PC-3 (cell line): ENCODE data around the gene RGS14. TPM values are rescaled to one million over a fixed set of nuclear protein-coding genes. Genes with fewer than 3 reads are reported as not detected.
"Not testable (repeated sequence)": the region's sequence is repeated elsewhere in the genome, so short reads cannot be mapped to it uniquely, and the experiment has no call there.

ENCODE experiments used
- ATAC-seq: fragments of 200-7000 bp; cut with Tn5 transposase; 2 replicates; pipeline ENCODE4 v1.9.1; 2020; ENCODE audit warnings: mild to moderate bottlenecking, moderate library complexity
- BruUV-seq: library from RNA; stranded (reverse); fragments of 400-500 nt; replicated peaks from 2 replicates; lab custom pipeline; 2021; lab: Mats Ljungman, UMichigan
- CTCF ChIA-PET: fragments of 300-600 bp; sonication (Branson Sonifier 250); formaldehyde crosslinking; loops from one replicate; lab custom pipeline; 2022; ENCODE audit warnings: antibody characterized with exemption; lab: Charles Lee
- POLR2A ChIA-PET: fragments of 300-600 bp; sonication (Branson Sonifier 250); formaldehyde crosslinking; loops from one replicate; lab custom pipeline; 2022; ENCODE audit warnings: antibody characterized with exemption; ENCODE audit not compliant: unreplicated experiment; lab: Charles Lee
- DNase-seq: peaks from one replicate; pipeline ENCODE4 v3.0.0-alpha.2; 2015
- H2AFZ ChIP-seq: fragments of 300-600 bp; sonication (generic); 2 replicates; pipeline ENCODE4 v1.6.0; 2016; ENCODE audit warnings: antibody characterized with exemption, low read length
- H3F3A ChIP-seq: fragments of 300-600 bp; sonication (generic); one replicate; pipeline ENCODE4 v1.6.0; 2017; ENCODE audit warnings: antibody characterized with exemption, low read length, control low read depth, mild to moderate bottlenecking; ENCODE audit not compliant: unreplicated experiment
- H3K27ac ChIP-seq: fragments of 300-600 bp; sonication (generic); 2 replicates; pipeline ENCODE4 v1.5.1; 2016; ENCODE audit warnings: mild to moderate bottlenecking, low read length
- H3K27me3 ChIP-seq: fragments of 300-600 bp; sonication (generic); 2 replicates; pipeline ENCODE4 v1.6.1; 2016; ENCODE audit warnings: low read length, mixed read lengths
- H3K36me3 ChIP-seq: fragments of 300-600 bp; sonication (generic); 2 replicates; pipeline ENCODE4 v1.6.1; 2016; ENCODE audit warnings: low read depth, mixed run types, low read length, mixed read lengths
- H3K4me1 ChIP-seq: fragments of 300-600 bp; sonication (generic); 2 replicates; pipeline ENCODE4 v1.5.1; 2016; ENCODE audit warnings: low read length; ENCODE audit not compliant: insufficient read depth
- H3K4me2 ChIP-seq: fragments of 300-600 bp; sonication (generic); 2 replicates; pipeline ENCODE4 v1.6.0; 2016; ENCODE audit warnings: low read length
- H3K4me3 ChIP-seq: fragments of 300-600 bp; sonication (generic); 2 replicates; pipeline ENCODE4 v1.5.1; 2016; ENCODE audit warnings: mild to moderate bottlenecking, low read length, mixed read lengths
- H3K79me2 ChIP-seq: fragments of 300-600 bp; sonication (generic); 2 replicates; pipeline ENCODE4 v1.6.1; 2017; ENCODE audit warnings: low read length, mixed read lengths
- H3K9ac ChIP-seq: fragments of 300-600 bp; sonication (generic); 2 replicates; pipeline ENCODE4 v1.6.0; 2016; ENCODE audit warnings: mild to moderate bottlenecking, low read length
- H3K9me2 ChIP-seq: fragments of 300-600 bp; sonication (generic); replicated peaks from 2 replicates; pipeline ENCODE4 v1.6.1; 2016; ENCODE audit warnings: mixed run types, low read length, mixed read lengths
- H3K9me3 ChIP-seq: fragments of 300-600 bp; sonication (generic); 2 replicates; pipeline ENCODE4 v1.6.1; 2016; ENCODE audit warnings: low read length, mixed read lengths
- H4K20me1 ChIP-seq: fragments of 300-600 bp; sonication (generic); 2 replicates; pipeline ENCODE4 v1.6.1; 2016; ENCODE audit warnings: low read length, mixed read lengths
- CTCF ChIP-seq: fragments of 300-600 bp; sonication (generic); conservative IDR thresholded peaks from 2 replicates; pipeline ENCODE4 v1.5.1; 2017; ENCODE audit warnings: antibody characterized with exemption, low read depth, mild to moderate bottlenecking, low read length
- EZH2 ChIP-seq: fragments of 300-600 bp; sonication (generic); IDR thresholded peaks from one replicate; pipeline ENCODE4 v1.6.1; 2017; ENCODE audit warnings: antibody characterized with exemption, mild to moderate bottlenecking, low read length; ENCODE audit not compliant: unreplicated experiment
- EZH2phosphoT487 ChIP-seq: fragments of 300-600 bp; sonication (generic); IDR thresholded peaks from 2 replicates; pipeline ENCODE4 v1.6.1; 2018; ENCODE audit warnings: mild to moderate bottlenecking, antibody characterized with exemption, low read length, borderline replicate concordance
- intact Hi-C: fragments of 100-400 bp; cut with micrococcal nuclease; formaldehyde crosslinking; loops from 2 replicates; pipeline ENCODE4 v1.9.0; 2023
- total RNA-seq: library from RNA; depleted of rRNA; stranded (reverse); fragments of >200 nt; gene quantifications from 2 replicates; pipeline ENCODE4 v1.2.3, GENCODE V29; 2014

Gene RGS14
- total RNA-seq, 1 experiment from 2014 or later = 32.3 TPM

GRCh38 chr5:177372910-177373309 is 15.2 kb downstream of the RGS14 start:
- H3K9me3 ChIP-seq = no peaks in the 10 kb centered on the region
- no peaks in the 10 kb centered on the region for H3K27me3 ChIP-seq
- no peaks in the 10 kb centered on the region for H4K20me1 ChIP-seq
- H3K4me1 ChIP-seq = peaks cover 6% of the 10 kb centered on the region
- DNase-seq (no peak), ATAC-seq (no peak)
- no TSS peak for BruUV-seq
- no peak overlapping the region for H3K27ac ChIP-seq
- no peak overlapping the region for H3K4me3 ChIP-seq
- no peak for TF ChIP-seq CTCF
- TF ChIP-seq EZH2phosphoT487 = no peak
- H3F3A ChIP-seq = no peaks in the 10 kb centered on the region
- intact Hi-C loops = no loop called here
- H3K9ac ChIP-seq = no peak overlapping the region
- no peaks in the 10 kb centered on the region for H3K79me2 ChIP-seq
- H3K9me2 ChIP-seq = no peaks in the 10 kb centered on the region
- H3K4me2 ChIP-seq = no peak overlapping the region
- ChIA-PET POLR2A (no interaction called here), CTCF (interaction anchor here (0.6 to 3.2 kb wide), 3 partner anchors 17 to 99 kb away, joined by 3 to 35 read pairs (median 3); no protein-coding TSS in a partner anchor)
- no peaks in the 10 kb centered on the region for H3K36me3 ChIP-seq
- H2AFZ ChIP-seq = no peak overlapping the region

- Histone ChIP-seq H3K27me3 (no peaks in the 10 kb centered on the region), H3K9me2 (no peaks in the 10 kb centered on the region), H3K9ac (no peak overlapping the region), H3K4me3 (no peak overlapping the region), H3K4me1 (peaks cover 6% of the 10 kb centered on the region), H3K79me2 (no peaks in the 10 kb centered on the region), H4K20me1 (no peaks in the 10 kb centered on the region), H3K4me2 (no peak overlapping the region), H2AFZ (no peak overlapping the region), H3F3A (no peaks in the 10 kb centered on the region), H3K36me3 (no peaks in the 10 kb centered on the region), H3K27ac (no peak overlapping the region), H3K9me3 (no peaks in the 10 kb centered on the region)
- no peak for TF ChIP-seq CTCF
- no peak for TF ChIP-seq EZH2
- TF ChIP-seq EZH2phosphoT487 = no peak
- DNase-seq (no peak), ATAC-seq (no peak)
- CTCF ChIA-PET = no interaction called here
- no TSS peak for BruUV-seq
- intact Hi-C loops = no loop called here
- POLR2A ChIA-PET = no interaction called here
These were observed 16.1 kb downstream of the RGS14 start for GRCh38 chr5:177373806-177374205.

- no peak overlapping the region for H3K4me2 ChIP-seq
- H3K9ac ChIP-seq = no peak overlapping the region
- no peaks in the 10 kb centered on the region for H3F3A ChIP-seq
- BruUV-seq = no TSS peak
- no peaks in the 10 kb centered on the region for H3K9me2 ChIP-seq
- no peaks in the 10 kb centered on the region for H3K79me2 ChIP-seq
- no peak overlapping the region for H2AFZ ChIP-seq
- CTCF ChIA-PET = no interaction called here
- H3K36me3 ChIP-seq = no peaks in the 10 kb centered on the region
- H3K4me3 ChIP-seq = no peak overlapping the region
- no peak overlapping the region for H3K27ac ChIP-seq
- POLR2A ChIA-PET = no interaction called here
- DNase-seq (no peak), ATAC-seq (no peak)
- TF ChIP-seq EZH2 (no peak), CTCF (no peak), EZH2phosphoT487 (no peak)
- intact Hi-C loops = no loop called here
- H3K27me3 ChIP-seq = no peaks in the 10 kb centered on the region
- no peaks in the 10 kb centered on the region for H3K9me3 ChIP-seq
- H4K20me1 ChIP-seq = no peaks in the 10 kb centered on the region
- peaks cover 10% of the 10 kb centered on the region for H3K4me1 ChIP-seq
These were observed 16.5 kb downstream of the RGS14 start for GRCh38 chr5:177374211-177374610.

GRCh38 chr5:177375516-177375915 is 17.8 kb downstream of the RGS14 start:
- H3F3A ChIP-seq, H3K9me2 ChIP-seq, H3K9me3 ChIP-seq, intact Hi-C loops, H3K27ac ChIP-seq, H3K4me2 ChIP-seq, H3K79me2 ChIP-seq, H2AFZ ChIP-seq, H3K9ac ChIP-seq, BruUV-seq, H3K27me3 ChIP-seq, ATAC-seq, H3K4me3 ChIP-seq, H4K20me1 ChIP-seq, POLR2A ChIA-PET, CTCF ChIA-PET, DNase-seq, H3K36me3 ChIP-seq: not testable (repeated sequence)
- H3K4me1 ChIP-seq = peaks cover 14% of the 10 kb centered on the region
